ENCODE results near the gene ABI2.

Gene ABI2

GRCh38 chr2:203490391-203490790, 162.2 kb downstream of the ABI2 start:
- DNase-seq: no peak

GRCh38 chr2:203492965-203493364, 164.8 kb downstream of the ABI2 start:
- DNase-seq: peak; percentile 41
